Effector memory CD4-positive, alpha-beta T cell (primary cell): ENCODE results near the gene MYL7.

Experiments
- DNase-seq, 3 donors: peaks; one replicate each; pipeline ENCODE4 v3.0.0-alpha.2; 2020
- H3K27ac ChIP-seq: 2 replicates; pipeline ENCODE4 v1.7.0; 2013; ENCODE audit warnings: mild to moderate bottlenecking, low read length, moderate library complexity; ENCODE audit not compliant: insufficient read depth, poor library complexity, severe bottlenecking
- H3K27me3 ChIP-seq: replicated peaks from 2 replicates; pipeline ENCODE4 v1.7.0; 2013; ENCODE audit warnings: mild to moderate bottlenecking, low read length; ENCODE audit not compliant: insufficient read depth, control insufficient read depth, poor library complexity, severe bottlenecking
- H3K36me3 ChIP-seq: 2 replicates; pipeline ENCODE4 v1.7.0; 2013; ENCODE audit warnings: mild to moderate bottlenecking, low read length, moderate library complexity; ENCODE audit not compliant: control insufficient read depth, insufficient read depth
- H3K4me1 ChIP-seq: 2 replicates; pipeline ENCODE4 v1.7.0; 2013; ENCODE audit warnings: low read length, mild to moderate bottlenecking; ENCODE audit not compliant: control insufficient read depth, insufficient read depth, poor library complexity, severe bottlenecking
- H3K4me3 ChIP-seq: 2 replicates; pipeline ENCODE4 v1.7.0; 2013; ENCODE audit warnings: low read length, low read depth, mild to moderate bottlenecking; ENCODE audit not compliant: insufficient read depth, poor library complexity, severe bottlenecking
- H3K9me3 ChIP-seq: 2 replicates; pipeline ENCODE4 v1.7.0; 2013; ENCODE audit warnings: mild to moderate bottlenecking, low read length, moderate library complexity; ENCODE audit not compliant: control insufficient read depth

Gene MYL7

GRCh38 chr7:44105832-44106231, 35.3 kb downstream of the MYL7 start:
- no peaks in the 10 kb centered on the region for H3K36me3 ChIP-seq
- no peak overlapping the region for H3K4me3 ChIP-seq
- DNase-seq = no peak
- H3K4me1 ChIP-seq = peaks cover 7% of the 10 kb centered on the region
- peaks cover 2% of the 10 kb centered on the region for H3K27me3 ChIP-seq
- no peak overlapping the region for H3K27ac ChIP-seq
- no peaks in the 10 kb centered on the region for H3K9me3 ChIP-seq

GRCh38 chr7:44104860-44105771, 36.0 kb downstream of the MYL7 start:
- DNase-seq = no peak
- peak overlapping the region; percentile 58 for H3K4me3 ChIP-seq
- H3K36me3 ChIP-seq = no peaks in the 10 kb centered on the region
- peaks cover 2% of the 10 kb centered on the region for H3K27me3 ChIP-seq
- H3K4me1 ChIP-seq = peaks cover 7% of the 10 kb centered on the region
- H3K27ac ChIP-seq = no peak overlapping the region
- no peaks in the 10 kb centered on the region for H3K9me3 ChIP-seq

GRCh38 chr7:44103923-44104859, 36.9 kb downstream of the MYL7 start, which contains the start of gene AEBP1:
Gene AEBP1, plus strand, starts transcription at chr7:44104345. Its CDS starts 321 bp downstream, at chr7:44104666.
- no peaks in the 10 kb centered on the region for H3K36me3 ChIP-seq
- H3K27ac ChIP-seq = no peak within 1 kb of the TSS
- no peak for DNase-seq
- peaks cover 2% of the 10 kb centered on the region for H3K27me3 ChIP-seq
- H3K4me3 ChIP-seq = peak within 1 kb of the TSS; percentile 58
- H3K4me1 ChIP-seq = peaks cover 7% of the 10 kb centered on the region
- no peaks in the 10 kb centered on the region for H3K9me3 ChIP-seq

- no peaks in the 10 kb centered on the region for H3K36me3 ChIP-seq
- no peak for DNase-seq
- H3K4me3 ChIP-seq = no peak overlapping the region
- H3K9me3 ChIP-seq = no peaks in the 10 kb centered on the region
- H3K4me1 ChIP-seq = peaks cover 7% of the 10 kb centered on the region
- peaks cover 2% of the 10 kb centered on the region for H3K27me3 ChIP-seq
- no peak overlapping the region for H3K27ac ChIP-seq
Measured at GRCh38 chr7:44103566-44103922, 37.6 kb downstream of the MYL7 start.

- no peak overlapping the region for H3K27ac ChIP-seq
- no peaks in the 10 kb centered on the region for H3K36me3 ChIP-seq
- H3K4me3 ChIP-seq = no peak overlapping the region
- peaks cover 7% of the 10 kb centered on the region for H3K4me1 ChIP-seq
- no peaks in the 10 kb centered on the region for H3K9me3 ChIP-seq
- DNase-seq = no peak
- peaks cover 2% of the 10 kb centered on the region for H3K27me3 ChIP-seq
Measured at GRCh38 chr7:44102846-44103565, 38.1 kb downstream of the MYL7 start.

GRCh38 chr7:44101966-44102845, 38.9 kb downstream of the MYL7 start:
- no peak for DNase-seq
- Histone ChIP-seq H3K9me3 (no peaks in the 10 kb centered on the region), H3K4me3 (no peak overlapping the region), H3K36me3 (no peaks in the 10 kb centered on the region), H3K27me3 (peaks cover 2% of the 10 kb centered on the region), H3K27ac (no peak overlapping the region), H3K4me1 (peaks cover 7% of the 10 kb centered on the region)

GRCh38 chr7:44101303-44101965, 39.7 kb downstream of the MYL7 start:
- Histone ChIP-seq H3K4me1 (peaks cover 7% of the 10 kb centered on the region), H3K4me3 (no peak overlapping the region), H3K27me3 (peaks cover 2% of the 10 kb centered on the region), H3K9me3 (no peaks in the 10 kb centered on the region), H3K36me3 (no peaks in the 10 kb centered on the region), H3K27ac (no peak overlapping the region)
- DNase-seq = no peak

- DNase-seq = no peak
- Histone ChIP-seq H3K4me1 (peaks cover 7% of the 10 kb centered on the region), H3K36me3 (no peaks in the 10 kb centered on the region), H3K27ac (no peak overlapping the region), H3K9me3 (no peaks in the 10 kb centered on the region), H3K4me3 (no peak overlapping the region), H3K27me3 (peaks cover 2% of the 10 kb centered on the region)
Measured at GRCh38 chr7:44100458-44101302, 40.5 kb downstream of the MYL7 start.
